Fibroblast of villous mesenchyme (primary cell): ENCODE results near the gene CELF6. TPM values are rescaled to one million over a fixed set of nuclear protein-coding genes. Genes with fewer than 3 reads are reported as not detected.

Source experiments
- DNase-seq: peaks from one replicate; pipeline ENCODE4 v3.0.0-alpha.2; 2010; ENCODE audit warnings: low read depth
- H3K4me3 ChIP-seq: 2 replicates; pipeline ENCODE4 v1.5.1; 2011; ENCODE audit warnings: low read depth, mild to moderate bottlenecking, low read length
- CTCF ChIP-seq: IDR thresholded peaks from 2 replicates; pipeline ENCODE4 v1.5.1; 2012; ENCODE audit warnings: low read depth, mild to moderate bottlenecking, low read length; ENCODE audit not compliant: insufficient read depth
- total RNA-seq: library from RNA; depleted of rRNA; stranded (reverse); fragments of >200 nt; gene quantifications from 2 replicates; pipeline ENCODE4 v1.2.3, GENCODE V29; 2012

The CELF6 gene
- total RNA-seq: 0.32 TPM in 1 of 2 replicates, not detected in the other

GRCh38 chr15:72319985-72320671, at the start of gene CELF6:
Gene CELF6, minus strand, starts transcription at chr15:72320157. Its CDS starts 283 bp downstream, at chr15:72319874.
- DNase-seq: peak; percentile 90
- no peak for TF ChIP-seq CTCF
- H3K4me3 ChIP-seq: peak within 1 kb of the TSS; percentile 58

GRCh38 chr15:72368899-72369298, 48.9 kb upstream of the CELF6 start:
- no peak for DNase-seq
- no peak overlapping the region for H3K4me3 ChIP-seq
- no peak for TF ChIP-seq CTCF

- DNase-seq: no peak
- H3K4me3 ChIP-seq: no peak overlapping the region
- TF ChIP-seq CTCF: no peak
Measured at GRCh38 chr15:72368325-72368724, 48.4 kb upstream of the CELF6 start.

- no peak overlapping the region for H3K4me3 ChIP-seq
- TF ChIP-seq CTCF: no peak
- DNase-seq: no peak
Measured at GRCh38 chr15:72365844-72366243, 45.9 kb upstream of the CELF6 start.

GRCh38 chr15:72361176-72361575, 41.2 kb upstream of the CELF6 start:
- no peak overlapping the region for H3K4me3 ChIP-seq
- no peak for TF ChIP-seq CTCF
- no peak for DNase-seq

GRCh38 chr15:72358650-72359171, 38.8 kb upstream of the CELF6 start:
- no peak for TF ChIP-seq CTCF
- H3K4me3 ChIP-seq: no peak overlapping the region

More at GRCh38 chr15:72358650-72359171, 38.8 kb upstream of the CELF6 start:
- DNase-seq: peak; percentile 68
